Measurements from ENCODE around the gene CXCR6. TPM values are rescaled to one million over a fixed set of nuclear protein-coding genes. Genes with fewer than 3 reads are reported as not detected.
A peak's percentile ranks its signal among the peaks of the same experiment; 100 is the strongest.

CXCR6 gene
- total RNA-seq (under 1 TPM in 1 of 2 donors, not detected in 1; 0.30 TPM), polyA plus RNA-seq (ENCODE audit: insufficient read length in 2 of 2) (under 1 TPM; 0.10 to 0.14 TPM)
- long read RNA-seq, donor 1: 0 reads
- long read RNA-seq, donor 2, partial matches to known transcripts: 0 of 1 reads
- long read RNA-seq, donor 2, other reads (novel, unspliced or antisense): 0 of 1 reads
- long read RNA-seq, donor 3: 0 reads
- long read RNA-seq, donor 4, partial matches to known transcripts: 0 of 1 reads
- long read RNA-seq, donor 4, other reads (novel, unspliced or antisense): 0 of 1 reads

DNA sequence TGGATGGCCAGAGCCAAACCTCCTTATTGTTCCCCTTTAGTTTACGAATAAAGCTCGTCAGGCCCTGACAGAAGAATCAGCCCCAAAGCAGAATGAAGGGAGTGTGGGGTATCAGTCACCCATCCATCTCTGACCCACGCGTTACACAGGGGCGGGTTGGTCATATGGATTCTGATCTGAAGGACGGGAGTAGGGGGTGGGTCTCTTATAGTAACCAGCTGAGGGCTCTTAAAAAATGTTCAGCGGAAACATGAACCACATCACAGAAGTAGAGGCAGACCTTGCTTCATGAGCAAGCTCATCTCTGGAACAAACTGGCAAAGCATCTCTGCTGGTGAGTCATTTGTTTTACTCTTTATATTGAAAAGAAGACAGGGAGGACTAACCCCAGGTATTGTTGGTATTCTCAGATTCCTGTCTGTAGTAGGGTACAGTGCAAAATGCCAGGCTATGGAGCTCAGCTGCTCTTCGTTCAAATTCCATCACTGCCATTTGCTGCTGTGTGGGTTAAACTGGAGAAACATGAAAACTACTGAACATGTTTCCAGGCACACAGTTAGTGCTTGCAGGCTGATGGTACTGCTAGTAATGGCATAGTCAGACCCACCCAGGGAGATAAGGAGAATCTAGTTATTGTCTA, at the start of gene CXCR6:
TSS of gene CXCR6 (plus strand) at position 258 of the 640 bp plus-strand sequence. CDS start 3,018 bp downstream, outside the sequence.
- no peak for DNase-seq (ENCODE audit: low read depth in 4 of 6, low spot score in 6 of 6)
- Histone ChIP-seq H3K36me3 (ENCODE audit: control insufficient read depth, insufficient read depth, low read length) (no peaks in the 10 kb centered on the region), H3K27me3 (ENCODE audit: control insufficient read depth, insufficient read depth, low read length) (no peaks in the 10 kb centered on the region), H3K27ac (ENCODE audit: low read depth, low read length) (no peak within 1 kb of the TSS), H3K4me3 (ENCODE audit: low read depth, low read length) (no peak within 1 kb of the TSS), H3K4me1 (ENCODE audit: control insufficient read depth, insufficient read depth, low read length) (peaks cover 4% of the 10 kb centered on the region), H3K9me3 (ENCODE audit: control insufficient read depth, insufficient read depth, low read length) (no peaks in the 10 kb centered on the region)
- WGBS (ENCODE audit: insufficient coverage): 98% methylated on average over 6 of the region's 8 CpGs

- no peak for DNase-seq (ENCODE audit: low read depth in 4 of 6, low spot score in 6 of 6)
- WGBS (ENCODE audit: insufficient coverage): 100% methylated on average over 3 of the region's 6 CpGs
- no peak overlapping the region for H3K4me3 ChIP-seq (ENCODE audit: low read depth, low read length)
- H3K9me3 ChIP-seq (ENCODE audit: control insufficient read depth, insufficient read depth, low read length): no peaks in the 10 kb centered on the region
- H3K27me3 ChIP-seq (ENCODE audit: control insufficient read depth, insufficient read depth, low read length): no peaks in the 10 kb centered on the region
- no peaks in the 10 kb centered on the region for H3K4me1 ChIP-seq (ENCODE audit: control insufficient read depth, insufficient read depth, low read length)
- no peak overlapping the region for H3K27ac ChIP-seq (ENCODE audit: low read depth, low read length)
- no peaks in the 10 kb centered on the region for H3K36me3 ChIP-seq (ENCODE audit: control insufficient read depth, insufficient read depth, low read length)
Observed at GRCh38 chr3:45894015-45894414, 49.2 kb upstream of the CXCR6 start.

GRCh38 chr3:45895686-45896468, 47.4 kb upstream of the CXCR6 start:
- Histone ChIP-seq H3K9me3 (ENCODE audit: control insufficient read depth, insufficient read depth, low read length) (no peaks in the 10 kb centered on the region), H3K4me1 (ENCODE audit: control insufficient read depth, insufficient read depth, low read length) (no peaks in the 10 kb centered on the region), H3K36me3 (ENCODE audit: control insufficient read depth, insufficient read depth, low read length) (no peaks in the 10 kb centered on the region), H3K27ac (ENCODE audit: low read depth, low read length) (no peak overlapping the region), H3K4me3 (ENCODE audit: low read depth, low read length) (no peak overlapping the region), H3K27me3 (ENCODE audit: control insufficient read depth, insufficient read depth, low read length) (no peaks in the 10 kb centered on the region)
- peak in 1 of 6 donors; percentile 60 for DNase-seq (ENCODE audit: low read depth in 4 of 6, low spot score in 6 of 6)
- 82% methylated on average over 2 of the region's 5 CpGs for WGBS (ENCODE audit: insufficient coverage)

- no peaks in the 10 kb centered on the region for H3K27me3 ChIP-seq (ENCODE audit: control insufficient read depth, insufficient read depth, low read length)
- H3K9me3 ChIP-seq (ENCODE audit: control insufficient read depth, insufficient read depth, low read length): no peaks in the 10 kb centered on the region
- no peak overlapping the region for H3K4me3 ChIP-seq (ENCODE audit: low read depth, low read length)
- H3K27ac ChIP-seq (ENCODE audit: low read depth, low read length): no peak overlapping the region
- 71% methylated on average over 2 of the region's 3 CpGs for WGBS (ENCODE audit: insufficient coverage)
- H3K36me3 ChIP-seq (ENCODE audit: control insufficient read depth, insufficient read depth, low read length): no peaks in the 10 kb centered on the region
- no peaks in the 10 kb centered on the region for H3K4me1 ChIP-seq (ENCODE audit: control insufficient read depth, insufficient read depth, low read length)
- no peak for DNase-seq (ENCODE audit: low read depth in 4 of 6, low spot score in 6 of 6)
Observed at GRCh38 chr3:45896956-45897355, 46.3 kb upstream of the CXCR6 start.

DNA sequence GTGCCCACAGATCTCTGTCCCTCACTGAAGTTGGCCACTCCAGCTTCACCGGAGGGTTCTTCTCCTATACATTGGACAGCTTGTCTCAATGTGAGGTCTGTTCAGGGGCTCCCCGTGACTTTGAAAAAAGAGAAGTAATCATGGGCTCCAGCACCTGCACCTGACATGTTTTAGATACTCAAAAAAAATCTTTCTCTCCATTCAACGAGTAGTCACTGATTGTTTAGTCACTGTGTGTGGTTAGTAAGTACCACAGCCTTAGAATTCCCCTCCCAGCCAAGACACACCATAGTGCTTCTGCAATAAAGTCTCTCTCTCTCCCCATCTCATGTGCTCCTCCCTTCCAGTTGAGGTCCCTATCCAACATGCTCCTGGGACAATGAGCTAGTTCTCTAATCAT, 38.3 kb upstream of the CXCR6 start:
- 100% methylated on average over 1 of the region's 3 CpGs for WGBS (ENCODE audit: insufficient coverage)
- no peak for DNase-seq (ENCODE audit: low read depth in 4 of 6, low spot score in 6 of 6)

DNA sequence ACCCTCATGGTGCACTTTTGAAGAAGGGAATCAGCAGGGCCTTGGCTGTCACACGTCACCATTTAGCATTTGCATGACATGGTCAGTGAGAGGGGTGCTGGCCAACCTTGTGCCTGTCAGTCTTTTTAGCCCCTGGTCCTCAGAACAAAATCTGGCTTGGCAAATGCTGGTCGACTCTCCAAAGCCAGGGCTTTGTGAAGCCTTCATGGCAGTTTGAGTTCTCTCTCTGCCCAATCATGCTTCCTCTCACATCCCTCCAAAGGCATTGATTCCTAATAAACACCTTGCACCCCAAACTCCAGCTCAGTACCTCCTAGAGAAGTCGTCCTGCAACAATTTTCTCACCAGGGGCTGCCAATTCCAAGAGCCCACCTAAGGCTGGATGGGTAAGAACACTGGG, 37.5 kb upstream of the CXCR6 start:
- Histone ChIP-seq H3K4me3 (ENCODE audit: low read depth, low read length) (no peak overlapping the region), H3K27me3 (ENCODE audit: control insufficient read depth, insufficient read depth, low read length) (no peaks in the 10 kb centered on the region), H3K9me3 (ENCODE audit: control insufficient read depth, insufficient read depth, low read length) (no peaks in the 10 kb centered on the region), H3K4me1 (ENCODE audit: control insufficient read depth, insufficient read depth, low read length) (no peaks in the 10 kb centered on the region), H3K36me3 (ENCODE audit: control insufficient read depth, insufficient read depth, low read length) (no peaks in the 10 kb centered on the region), H3K27ac (ENCODE audit: low read depth, low read length) (no peak overlapping the region)
- DNase-seq (ENCODE audit: low read depth in 4 of 6, low spot score in 6 of 6): no peak
- WGBS (ENCODE audit: insufficient coverage): 86% methylated on average over 3 of the region's 3 CpGs

More for the DNA sequence above, 38.3 kb upstream of the CXCR6 start:
- no peak overlapping the region for H3K27ac ChIP-seq (ENCODE audit: low read depth, low read length)
- H3K27me3 ChIP-seq (ENCODE audit: control insufficient read depth, insufficient read depth, low read length): no peaks in the 10 kb centered on the region
- no peak overlapping the region for H3K4me3 ChIP-seq (ENCODE audit: low read depth, low read length)
- H3K36me3 ChIP-seq (ENCODE audit: control insufficient read depth, insufficient read depth, low read length): no peaks in the 10 kb centered on the region
- H3K9me3 ChIP-seq (ENCODE audit: control insufficient read depth, insufficient read depth, low read length): no peaks in the 10 kb centered on the region
- no peaks in the 10 kb centered on the region for H3K4me1 ChIP-seq (ENCODE audit: control insufficient read depth, insufficient read depth, low read length)

GRCh38 chr3:45906681-45907407, 36.4 kb upstream of the CXCR6 start:
- 70% methylated on average over 9 of the region's 9 CpGs for WGBS (ENCODE audit: insufficient coverage)
- Histone ChIP-seq H3K36me3 (ENCODE audit: control insufficient read depth, insufficient read depth, low read length) (no peaks in the 10 kb centered on the region), H3K27me3 (ENCODE audit: control insufficient read depth, insufficient read depth, low read length) (no peaks in the 10 kb centered on the region), H3K4me1 (ENCODE audit: control insufficient read depth, insufficient read depth, low read length) (no peaks in the 10 kb centered on the region), H3K4me3 (ENCODE audit: low read depth, low read length) (no peak overlapping the region), H3K9me3 (ENCODE audit: control insufficient read depth, insufficient read depth, low read length) (no peaks in the 10 kb centered on the region), H3K27ac (ENCODE audit: low read depth, low read length) (no peak overlapping the region)
- no peak for DNase-seq (ENCODE audit: low read depth in 4 of 6, low spot score in 6 of 6)

DNA sequence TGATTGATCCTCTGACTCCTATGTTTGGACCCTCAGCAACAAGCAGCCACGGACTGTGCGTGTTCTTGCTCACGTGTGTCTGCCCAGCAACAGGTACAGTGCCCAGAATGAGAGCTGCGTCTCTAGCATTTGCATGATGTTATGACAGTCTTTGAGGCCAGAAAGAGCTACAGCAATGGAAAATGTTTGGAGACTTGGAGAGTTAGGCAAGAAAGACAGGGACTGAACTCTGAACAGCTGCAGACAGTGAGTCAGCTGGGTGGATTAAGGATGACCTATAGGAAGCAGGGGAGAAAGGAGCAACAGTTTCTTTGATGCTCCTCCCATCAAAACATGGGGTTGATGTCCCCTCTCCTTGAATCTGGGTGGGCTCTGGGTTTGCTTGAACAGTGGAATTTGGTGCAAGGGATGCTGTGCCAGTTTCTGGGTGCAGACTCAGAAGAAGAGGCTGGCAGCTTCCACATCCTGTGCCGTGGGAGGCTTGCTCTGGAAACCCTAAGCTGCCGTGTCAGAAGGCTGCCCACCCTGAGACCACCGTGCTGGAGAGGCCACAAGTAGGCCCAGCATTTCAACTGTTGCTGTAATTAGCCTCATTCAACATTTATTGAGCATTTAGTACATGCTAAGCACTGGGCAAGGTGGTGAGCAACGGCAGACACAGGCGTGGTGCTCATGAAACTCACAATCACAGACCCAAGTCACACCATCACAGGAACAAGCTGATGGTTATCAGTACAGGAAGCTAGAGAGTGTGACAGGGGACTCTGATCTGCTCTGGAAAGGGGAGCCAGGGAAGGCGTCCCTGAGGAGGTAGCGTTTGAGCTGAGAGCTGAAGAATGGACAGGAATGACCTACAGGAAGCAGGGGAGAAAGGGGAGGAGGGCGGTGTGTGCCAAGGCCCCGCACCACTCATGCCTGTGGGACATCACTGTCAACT, 35.2 kb upstream of the CXCR6 start:
- WGBS (ENCODE audit: insufficient coverage): 84% methylated on average over 10 of the region's 13 CpGs
- Histone ChIP-seq H3K4me1 (ENCODE audit: control insufficient read depth, insufficient read depth, low read length) (no peaks in the 10 kb centered on the region), H3K36me3 (ENCODE audit: control insufficient read depth, insufficient read depth, low read length) (no peaks in the 10 kb centered on the region), H3K4me3 (ENCODE audit: low read depth, low read length) (no peak overlapping the region), H3K27ac (ENCODE audit: low read depth, low read length) (no peak overlapping the region), H3K9me3 (ENCODE audit: control insufficient read depth, insufficient read depth, low read length) (no peaks in the 10 kb centered on the region), H3K27me3 (ENCODE audit: control insufficient read depth, insufficient read depth, low read length) (no peaks in the 10 kb centered on the region)
- DNase-seq (ENCODE audit: low read depth in 4 of 6, low spot score in 6 of 6): no peak

Measured in spinal cord (tissue), 10 donors.